VCaP (cell line): Measurements from ENCODE around the gene INA.
A peak's percentile ranks its signal among the peaks of the same experiment; 100 is the strongest.

Experiments
- H3K27ac ChIP-seq: fragments of 450-650 bp; 2 replicates; pipeline ENCODE4 v1.5.1; 2017
- TF ChIP-seq, protein P1 (sequence below): fragments of 450-650 bp; conservative IDR thresholded peaks from 2 replicates; pipeline ENCODE4 v1.5.1; 2017; ENCODE audit warnings: mild to moderate bottlenecking, moderate library complexity

INA gene

DNA sequence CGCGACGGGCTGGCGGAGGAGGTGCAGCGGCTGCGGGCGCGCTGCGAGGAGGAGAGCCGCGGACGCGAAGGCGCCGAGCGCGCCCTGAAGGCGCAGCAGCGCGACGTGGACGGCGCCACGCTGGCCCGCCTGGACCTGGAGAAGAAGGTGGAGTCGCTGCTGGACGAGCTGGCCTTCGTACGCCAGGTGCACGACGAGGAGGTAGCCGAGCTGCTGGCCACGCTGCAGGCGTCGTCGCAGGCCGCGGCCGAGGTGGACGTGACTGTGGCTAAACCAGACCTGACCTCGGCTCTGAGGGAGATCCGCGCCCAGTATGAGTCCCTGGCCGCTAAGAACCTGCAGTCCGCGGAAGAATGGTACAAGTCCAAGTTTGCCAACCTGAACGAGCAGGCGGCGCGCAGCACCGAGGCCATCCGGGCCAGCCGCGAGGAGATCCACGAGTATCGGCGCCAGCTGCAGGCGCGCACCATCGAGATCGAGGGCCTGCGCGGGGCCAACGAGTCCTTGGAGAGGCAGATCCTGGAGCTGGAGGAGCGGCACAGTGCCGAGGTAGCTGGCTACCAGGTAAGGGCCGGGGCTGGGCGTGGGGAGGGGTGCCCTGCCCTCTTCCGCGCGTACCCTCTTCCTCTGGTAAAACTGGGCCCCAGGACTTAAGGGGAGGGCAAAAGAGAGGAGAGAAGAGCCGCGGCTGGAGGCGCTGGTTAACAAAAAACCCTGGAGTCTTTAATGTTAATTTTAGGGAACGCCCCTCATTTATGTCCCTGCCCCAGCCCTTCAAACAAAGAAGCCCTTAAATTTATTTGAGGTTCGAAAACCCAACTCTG, 987 bp downstream of the INA start:
- TF ChIP-seq, protein P1, sequence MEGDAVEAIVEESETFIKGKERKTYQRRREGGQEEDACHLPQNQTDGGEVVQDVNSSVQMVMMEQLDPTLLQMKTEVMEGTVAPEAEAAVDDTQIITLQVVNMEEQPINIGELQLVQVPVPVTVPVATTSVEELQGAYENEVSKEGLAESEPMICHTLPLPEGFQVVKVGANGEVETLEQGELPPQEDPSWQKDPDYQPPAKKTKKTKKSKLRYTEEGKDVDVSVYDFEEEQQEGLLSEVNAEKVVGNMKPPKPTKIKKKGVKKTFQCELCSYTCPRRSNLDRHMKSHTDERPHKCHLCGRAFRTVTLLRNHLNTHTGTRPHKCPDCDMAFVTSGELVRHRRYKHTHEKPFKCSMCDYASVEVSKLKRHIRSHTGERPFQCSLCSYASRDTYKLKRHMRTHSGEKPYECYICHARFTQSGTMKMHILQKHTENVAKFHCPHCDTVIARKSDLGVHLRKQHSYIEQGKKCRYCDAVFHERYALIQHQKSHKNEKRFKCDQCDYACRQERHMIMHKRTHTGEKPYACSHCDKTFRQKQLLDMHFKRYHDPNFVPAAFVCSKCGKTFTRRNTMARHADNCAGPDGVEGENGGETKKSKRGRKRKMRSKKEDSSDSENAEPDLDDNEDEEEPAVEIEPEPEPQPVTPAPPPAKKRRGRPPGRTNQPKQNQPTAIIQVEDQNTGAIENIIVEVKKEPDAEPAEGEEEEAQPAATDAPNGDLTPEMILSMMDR, result no peak
- H3K27ac ChIP-seq, result peak overlapping the region; percentile 78

DNA sequence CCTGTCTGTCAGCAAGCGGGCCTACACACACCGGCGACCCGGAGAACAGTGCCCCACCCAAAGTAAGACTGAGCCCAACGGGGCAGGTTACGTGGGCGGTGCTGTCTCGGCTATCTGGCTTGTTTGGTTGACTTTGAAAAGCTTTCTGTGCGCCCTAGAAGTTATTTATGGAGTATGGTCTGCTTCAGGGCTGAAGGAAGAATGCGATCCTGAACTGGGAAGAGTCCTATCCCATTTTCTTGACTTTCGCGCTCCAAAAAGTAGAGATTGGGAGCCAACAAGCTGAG, 1.5 kb downstream of the INA start:
- TF ChIP-seq, protein P1, result no peak
- H3K27ac ChIP-seq, result peak overlapping the region; percentile 78

DNA sequence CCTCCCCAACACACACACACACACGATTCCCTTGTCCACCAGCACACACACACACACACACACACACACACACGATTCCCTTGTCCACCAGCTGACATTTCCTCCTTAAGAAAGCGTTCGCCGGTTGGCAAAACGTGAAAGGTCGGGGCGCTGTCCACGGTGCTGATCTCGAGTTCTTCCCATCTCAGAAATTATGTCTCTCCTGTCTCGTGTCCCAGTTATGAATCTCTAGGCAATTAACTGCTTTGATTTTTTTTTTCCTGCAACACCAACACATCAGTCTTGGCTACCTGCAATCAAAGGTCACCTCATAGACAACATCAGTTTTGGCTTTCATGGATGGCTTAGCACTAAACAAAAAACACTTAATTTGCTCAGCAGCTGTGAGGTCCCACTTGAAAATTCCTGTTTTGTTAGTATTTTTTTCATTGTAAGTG, 1.9 kb downstream of the INA start:
- peak overlapping the region; percentile 78; the same call in 1 of the 2 replicates for H3K27ac ChIP-seq
- TF ChIP-seq, protein P1, result no peak

DNA sequence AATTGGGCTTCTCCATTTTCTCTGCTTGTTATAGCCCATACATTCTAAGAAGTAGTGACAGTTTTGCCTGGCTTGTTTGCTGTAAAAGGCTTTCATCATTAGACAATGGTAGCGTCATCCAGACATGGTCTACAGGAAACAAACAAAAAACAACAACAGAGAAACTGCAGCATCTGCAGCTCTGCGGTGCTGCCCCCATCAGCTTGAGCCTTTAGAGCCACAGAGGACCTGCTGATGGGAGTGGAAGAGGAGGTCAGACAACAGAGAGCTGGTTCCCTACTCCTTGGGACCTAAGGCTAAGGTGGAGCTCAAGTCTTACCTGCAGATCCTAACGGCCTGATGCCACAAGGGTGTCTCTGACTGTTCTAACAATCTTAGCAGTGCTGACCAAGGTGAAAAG, 3.1 kb downstream of the INA start:
- TF ChIP-seq, protein P1, result no peak
- peak overlapping the region; percentile 78 for H3K27ac ChIP-seq

DNA sequence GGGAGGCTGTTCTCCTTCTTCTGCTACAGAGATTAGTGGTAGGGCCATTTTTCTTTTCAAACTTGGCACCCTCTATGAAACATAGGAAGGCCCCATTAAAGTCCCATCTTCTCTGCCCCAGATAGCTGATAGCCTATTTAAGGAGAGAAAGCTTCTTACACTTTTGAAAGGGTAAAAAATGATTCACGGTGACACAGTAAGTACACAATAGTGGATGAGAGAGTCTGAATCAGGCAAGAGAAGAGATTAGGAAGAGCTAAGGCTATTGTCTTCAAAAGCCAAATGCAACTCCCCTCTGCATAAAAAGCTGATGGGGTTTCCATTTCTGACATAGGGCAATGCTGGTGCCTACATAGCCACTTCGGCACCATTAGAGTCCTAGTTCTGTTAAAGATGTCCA, 3.6 kb downstream of the INA start:
- H3K27ac ChIP-seq, result peak overlapping the region; percentile 78
- TF ChIP-seq, protein P1, result no peak

DNA sequence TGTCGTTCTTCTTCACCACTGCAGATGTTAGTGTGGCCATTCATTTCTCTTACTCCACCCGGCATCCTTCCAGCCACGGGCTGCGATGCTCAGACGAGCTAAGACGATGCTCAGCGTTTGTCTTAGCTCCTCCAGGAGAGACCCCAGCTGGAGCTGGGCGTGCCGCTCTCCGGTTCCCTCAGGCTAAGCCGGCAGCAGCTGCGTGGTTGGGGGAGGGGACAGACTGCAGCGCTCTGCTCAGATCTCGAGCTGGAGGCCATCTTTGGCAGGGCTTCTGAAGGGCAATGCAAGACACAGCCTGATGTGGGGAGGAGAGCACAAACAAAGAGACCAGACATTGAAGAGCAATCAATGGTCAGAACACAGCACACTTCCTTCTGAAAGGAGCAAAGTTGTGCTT, 4.8 kb downstream of the INA start:
- TF ChIP-seq, protein P1, result no peak
- H3K27ac ChIP-seq, result peak overlapping the region; percentile 78

DNA sequence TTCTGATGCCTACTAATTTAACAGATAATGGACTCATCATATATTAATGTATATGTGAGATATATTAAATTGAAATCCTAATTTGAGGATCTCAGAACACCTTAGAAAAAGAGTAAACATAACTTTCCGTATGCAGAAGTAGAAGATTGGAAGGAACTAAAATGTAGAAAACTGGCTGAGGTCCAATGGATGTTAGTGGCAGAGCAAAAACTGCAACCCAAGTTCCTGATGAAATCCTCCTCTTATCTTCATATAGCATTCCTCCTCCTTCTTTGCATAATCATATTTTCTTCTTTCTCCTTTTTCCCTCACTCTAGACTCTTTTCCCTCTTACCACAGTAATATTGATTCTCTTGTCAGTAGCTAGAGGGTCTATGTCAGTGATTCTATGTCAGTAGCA, 6.0 kb downstream of the INA start:
- TF ChIP-seq, protein P1, result no peak
- H3K27ac ChIP-seq, result peak overlapping the region; percentile 78; the same call in 1 of the 2 replicates
